ENCODE results near the gene MYO1D. TPM values are rescaled to one million over a fixed set of nuclear protein-coding genes. Genes with fewer than 3 reads are reported as not detected.

Gene MYO1D
- total RNA-seq, 4 donors from 2014 or later: 247 to 569 (median 444) TPM

DNA sequence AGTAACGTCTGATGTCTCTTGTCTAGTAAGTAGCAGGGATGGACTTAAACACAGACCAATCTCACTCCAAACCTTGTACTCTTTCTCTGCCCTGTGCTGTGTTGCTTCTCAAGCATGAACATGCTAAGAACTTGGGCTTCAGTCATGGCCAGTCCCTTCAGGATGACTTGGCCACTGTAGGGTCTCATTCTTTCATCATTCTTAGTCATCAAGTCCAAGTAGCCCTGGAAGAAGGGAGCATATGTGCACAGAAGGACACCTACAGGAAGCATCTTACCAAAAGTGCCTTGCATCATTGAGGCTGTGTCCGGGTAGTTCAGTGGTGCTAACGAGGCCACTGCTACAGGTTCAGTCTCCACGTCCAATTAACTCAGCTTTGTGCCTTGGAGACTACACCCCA, 309.4 kb downstream of the MYO1D start:
- no peak for TF ChIP-seq EP300 (IDR thresholded peaks at IDR 0.05; ENCODE audit: low read depth)
- TF ChIP-seq, protein P1, sequence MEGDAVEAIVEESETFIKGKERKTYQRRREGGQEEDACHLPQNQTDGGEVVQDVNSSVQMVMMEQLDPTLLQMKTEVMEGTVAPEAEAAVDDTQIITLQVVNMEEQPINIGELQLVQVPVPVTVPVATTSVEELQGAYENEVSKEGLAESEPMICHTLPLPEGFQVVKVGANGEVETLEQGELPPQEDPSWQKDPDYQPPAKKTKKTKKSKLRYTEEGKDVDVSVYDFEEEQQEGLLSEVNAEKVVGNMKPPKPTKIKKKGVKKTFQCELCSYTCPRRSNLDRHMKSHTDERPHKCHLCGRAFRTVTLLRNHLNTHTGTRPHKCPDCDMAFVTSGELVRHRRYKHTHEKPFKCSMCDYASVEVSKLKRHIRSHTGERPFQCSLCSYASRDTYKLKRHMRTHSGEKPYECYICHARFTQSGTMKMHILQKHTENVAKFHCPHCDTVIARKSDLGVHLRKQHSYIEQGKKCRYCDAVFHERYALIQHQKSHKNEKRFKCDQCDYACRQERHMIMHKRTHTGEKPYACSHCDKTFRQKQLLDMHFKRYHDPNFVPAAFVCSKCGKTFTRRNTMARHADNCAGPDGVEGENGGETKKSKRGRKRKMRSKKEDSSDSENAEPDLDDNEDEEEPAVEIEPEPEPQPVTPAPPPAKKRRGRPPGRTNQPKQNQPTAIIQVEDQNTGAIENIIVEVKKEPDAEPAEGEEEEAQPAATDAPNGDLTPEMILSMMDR (IDR thresholded peaks at IDR 0.05): no peak
- no peak for TF ChIP-seq POLR2AphosphoS5 (IDR thresholded peaks at IDR 0.05)
- no peak for TF ChIP-seq POLR2A (IDR thresholded peaks at IDR 0.05)
- in situ Hi-C loops (cut with MboI; ENCODE audit: low pct_ligation_motif_present in 1 of 4, low pct_unique_long_range_greater_than_20kb in 1 of 4, low sequenced_read_pairs in 3 of 4) (no loop called here), intact Hi-C loops (cut with DNase I; ENCODE audit: low total_unique reads) (no loop called here)
- Histone ChIP-seq H3K9me3 (no peaks in the 10 kb centered on the region), H3K4me1 (no peaks in the 10 kb centered on the region), H3K27ac (no peak overlapping the region), H3K4me3 (no peak overlapping the region), H3K27me3 (no peaks in the 10 kb centered on the region), H3K36me3 (no peaks in the 10 kb centered on the region)
- WGBS, 2 donors (ENCODE audit: low coverage in 1 of 2): 87% methylated on average over 4 of the region's 4 CpGs; no CpG with 5 or more reads in 1 of the 2 donors
- no peak for DNase-seq

GRCh38 chr17:32567086-32567485, 309.8 kb downstream of the MYO1D start:
- TF ChIP-seq EP300 (IDR thresholded peaks at IDR 0.05; ENCODE audit: low read depth) (no peak), POLR2A (IDR thresholded peaks at IDR 0.05) (no peak), POLR2AphosphoS5 (IDR thresholded peaks at IDR 0.05) (no peak)
- TF ChIP-seq, protein P1 (IDR thresholded peaks at IDR 0.05): no peak
- Histone ChIP-seq H3K36me3 (no peaks in the 10 kb centered on the region), H3K27me3 (no peaks in the 10 kb centered on the region), H3K4me3 (no peak overlapping the region), H3K27ac (no peak overlapping the region), H3K4me1 (no peaks in the 10 kb centered on the region), H3K9me3 (no peaks in the 10 kb centered on the region)
- WGBS, 2 donors (ENCODE audit: low coverage in 1 of 2): 85 to 91% methylated on average over 3 to 4 of the region's 4 CpGs
- in situ Hi-C loops (cut with MboI; ENCODE audit: low pct_ligation_motif_present in 1 of 4, low pct_unique_long_range_greater_than_20kb in 1 of 4, low sequenced_read_pairs in 3 of 4) (no loop called here), intact Hi-C loops (cut with DNase I; ENCODE audit: low total_unique reads) (no loop called here)
- no peak for DNase-seq

DNA sequence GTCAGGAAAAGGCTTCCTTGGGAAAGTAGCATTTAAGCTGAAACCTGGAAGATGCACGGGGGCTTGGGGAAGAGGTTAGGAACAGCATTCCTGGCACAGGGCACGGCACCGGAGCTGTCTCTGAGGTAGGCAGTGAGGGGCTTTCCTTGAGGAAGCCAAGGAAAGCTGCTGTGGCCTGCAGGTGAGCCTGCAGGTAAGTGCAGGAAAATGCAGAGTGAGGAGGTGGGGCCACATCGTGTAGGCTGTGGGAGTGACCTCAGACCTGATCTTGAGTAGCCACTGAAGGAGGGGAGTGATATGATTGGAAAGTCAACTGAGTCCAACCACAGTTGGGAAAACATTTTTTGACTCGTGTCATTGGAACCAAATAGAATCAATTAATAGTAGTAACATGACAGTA, 310.6 kb downstream of the MYO1D start:
- no peak for DNase-seq
- 77 to 88% methylated on average over 3 to 5 of the region's 5 CpGs for WGBS, 2 donors (ENCODE audit: low coverage in 1 of 2)
- Histone ChIP-seq H3K9me3 (no peaks in the 10 kb centered on the region), H3K4me1 (no peaks in the 10 kb centered on the region), H3K27ac (no peak overlapping the region), H3K27me3 (no peaks in the 10 kb centered on the region), H3K4me3 (no peak overlapping the region), H3K36me3 (no peaks in the 10 kb centered on the region)
- in situ Hi-C loops (cut with MboI; ENCODE audit: low pct_ligation_motif_present in 1 of 4, low pct_unique_long_range_greater_than_20kb in 1 of 4, low sequenced_read_pairs in 3 of 4): no loop called here
- no peak for TF ChIP-seq EP300 (IDR thresholded peaks at IDR 0.05; ENCODE audit: low read depth)
- no peak for TF ChIP-seq POLR2A (IDR thresholded peaks at IDR 0.05)
- TF ChIP-seq POLR2AphosphoS5 (IDR thresholded peaks at IDR 0.05): no peak
- TF ChIP-seq, protein P1 (IDR thresholded peaks at IDR 0.05): no peak
- intact Hi-C loops (cut with DNase I; ENCODE audit: low total_unique reads): no loop called here

DNA sequence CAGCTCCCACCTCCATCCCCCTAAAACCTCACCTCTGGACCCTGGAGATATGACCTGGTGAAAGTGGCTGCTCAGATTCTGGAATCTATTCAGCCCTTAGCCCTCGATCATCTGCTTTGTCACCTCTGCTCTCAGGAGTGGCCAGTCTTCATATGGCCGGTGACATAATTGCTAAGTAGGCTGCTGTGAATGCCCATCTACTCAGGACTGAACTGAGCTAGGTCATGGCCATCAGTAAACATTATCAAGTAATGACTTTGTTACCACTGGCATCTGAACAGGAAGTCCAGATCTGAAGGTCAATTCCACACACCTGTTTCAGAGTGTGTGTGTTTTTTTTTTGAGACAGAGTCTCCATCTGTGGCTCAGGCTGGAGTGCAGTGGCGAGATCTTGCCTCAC, 311.5 kb downstream of the MYO1D start:
- DNase-seq: no peak
- no peak overlapping the region for H3K27ac ChIP-seq
- no peak overlapping the region for H3K4me3 ChIP-seq
- in situ Hi-C loops (cut with MboI; ENCODE audit: low pct_ligation_motif_present in 1 of 4, low pct_unique_long_range_greater_than_20kb in 1 of 4, low sequenced_read_pairs in 3 of 4): no loop called here
- no peaks in the 10 kb centered on the region for H3K27me3 ChIP-seq
- no peaks in the 10 kb centered on the region for H3K4me1 ChIP-seq
- 94 to 100% methylated on average over 1 to 3 of the region's 3 CpGs for WGBS, 2 donors (ENCODE audit: low coverage in 1 of 2)
- TF ChIP-seq EP300 (IDR thresholded peaks at IDR 0.05; ENCODE audit: low read depth) (no peak), POLR2AphosphoS5 (IDR thresholded peaks at IDR 0.05) (no peak)
- TF ChIP-seq, protein P1 (IDR thresholded peaks at IDR 0.05): no peak
- H3K36me3 ChIP-seq: no peaks in the 10 kb centered on the region
- no peaks in the 10 kb centered on the region for H3K9me3 ChIP-seq
- intact Hi-C loops (cut with DNase I; ENCODE audit: low total_unique reads): no loop called here
